Retina (tissue), 1 donor: Measurements from ENCODE around the gene CHN1.

Source experiments
- DNase-seq: peaks from one replicate; pipeline ENCODE4 v3.0.0-alpha.2; 2016

The CHN1 gene

DNA sequence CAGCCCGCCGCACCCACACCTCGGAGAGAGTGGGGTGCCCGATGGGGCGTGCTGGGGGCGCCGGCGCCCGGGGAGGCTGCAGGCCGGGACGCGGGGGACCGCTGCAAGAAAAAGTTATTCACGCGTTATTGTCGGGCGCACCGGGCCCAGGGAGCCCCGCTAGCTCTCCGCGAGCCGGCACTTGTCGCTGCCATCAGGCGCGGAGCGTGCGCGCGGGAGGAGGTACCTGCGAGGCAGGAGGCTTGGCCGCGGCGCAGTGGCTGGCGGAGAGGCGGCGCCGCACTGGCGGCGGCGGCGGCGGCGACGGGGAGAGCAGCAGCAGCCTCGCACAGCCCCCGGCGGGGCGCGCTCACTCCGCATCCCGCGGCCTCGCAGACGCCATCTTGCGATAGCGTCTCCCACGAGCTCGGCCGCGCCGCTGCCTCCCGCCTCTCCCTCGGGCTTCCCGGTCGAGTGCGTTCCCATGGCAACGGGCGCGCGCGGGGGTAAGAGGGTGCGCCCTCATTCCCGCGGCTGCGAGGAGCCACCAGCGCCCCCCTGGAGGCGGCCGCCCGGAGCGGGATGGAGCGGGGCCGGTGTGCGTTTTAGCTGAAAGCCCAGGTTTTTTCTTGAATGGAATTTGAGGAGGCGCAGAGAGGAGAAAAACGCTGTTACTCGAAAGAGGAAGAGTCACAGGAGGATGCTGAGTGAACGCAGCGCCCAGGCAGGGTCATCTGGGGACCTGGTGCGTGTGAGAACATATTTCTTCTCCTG lies at the start of gene CHN1:
TSS of gene CHN1 (minus strand) at position 402 of the 753 bp plus-strand sequence. CDS start 469 bp downstream, outside the sequence.
- peak; percentile 95 for DNase-seq

GRCh38 chr2:175054340-175054739 lies 49.2 kb upstream of the CHN1 start:
- DNase-seq, result no peak

GRCh38 chr2:175049661-175050060 lies 44.5 kb upstream of the CHN1 start:
- DNase-seq, result no peak

GRCh38 chr2:175048275-175048674 lies 43.1 kb upstream of the CHN1 start:
- no peak for DNase-seq

DNA sequence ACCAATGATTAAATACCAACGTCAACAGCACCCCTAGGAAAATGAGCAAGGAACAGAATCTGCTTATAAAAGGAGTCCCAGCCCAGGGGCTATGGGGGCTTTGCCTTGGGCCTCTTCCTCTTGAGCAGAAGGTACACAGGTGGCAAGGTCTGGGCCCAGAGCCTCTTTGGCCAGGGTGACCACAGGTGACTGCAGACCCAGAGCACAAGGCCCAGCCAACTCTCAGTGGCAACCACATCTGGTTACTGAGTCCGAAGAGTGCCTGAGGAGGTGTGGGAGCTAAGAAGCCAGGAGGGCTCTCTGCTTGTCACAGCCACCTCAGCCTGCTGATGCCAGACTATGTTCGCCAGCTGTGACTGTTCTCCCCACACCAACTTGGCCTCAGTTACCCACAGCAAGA lies 34.3 kb upstream of the CHN1 start:
- no peak for DNase-seq

DNA sequence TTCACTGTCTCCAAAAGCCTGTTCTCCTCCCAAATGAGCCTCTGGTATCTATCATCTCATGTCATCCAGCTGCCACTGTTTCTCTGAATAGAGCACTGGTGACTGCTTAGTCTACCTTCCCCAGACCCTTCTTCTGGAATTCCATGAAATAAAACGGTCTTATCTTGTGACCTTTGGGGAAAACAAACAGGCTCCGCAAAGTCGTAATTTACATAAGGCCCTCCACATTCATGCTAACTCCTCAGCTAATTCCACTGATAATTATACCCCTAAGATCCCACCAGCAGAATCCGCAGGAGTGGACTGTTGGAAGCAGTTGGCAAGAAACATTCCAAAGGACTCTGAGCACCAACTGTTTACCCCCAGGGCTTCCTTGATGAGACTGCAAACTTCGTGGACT lies 33.9 kb upstream of the CHN1 start:
- DNase-seq, result no peak

DNA sequence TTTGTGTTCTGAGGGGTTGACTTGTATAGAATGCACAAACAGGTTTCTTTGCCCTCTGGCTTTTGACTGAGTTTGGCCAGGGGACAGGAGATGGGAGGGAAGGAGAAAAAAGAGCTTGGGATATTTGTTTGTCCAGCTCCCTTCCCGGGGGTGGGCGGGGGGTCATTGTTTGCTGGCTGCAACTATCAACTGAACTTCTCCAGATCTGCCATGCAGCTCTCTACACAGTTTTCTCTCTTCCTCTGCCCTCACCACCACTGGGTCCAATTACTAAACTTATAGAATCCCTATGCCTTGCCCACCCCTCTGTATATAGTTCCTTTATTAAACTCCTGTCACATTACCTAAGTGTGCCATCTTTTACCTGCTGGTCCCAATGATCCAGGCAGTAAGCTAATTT lies 32.8 kb upstream of the CHN1 start:
- DNase-seq, result no peak

- no peak for DNase-seq
These were observed 31.4 kb upstream of the CHN1 start for GRCh38 chr2:175036582-175037018.

DNA sequence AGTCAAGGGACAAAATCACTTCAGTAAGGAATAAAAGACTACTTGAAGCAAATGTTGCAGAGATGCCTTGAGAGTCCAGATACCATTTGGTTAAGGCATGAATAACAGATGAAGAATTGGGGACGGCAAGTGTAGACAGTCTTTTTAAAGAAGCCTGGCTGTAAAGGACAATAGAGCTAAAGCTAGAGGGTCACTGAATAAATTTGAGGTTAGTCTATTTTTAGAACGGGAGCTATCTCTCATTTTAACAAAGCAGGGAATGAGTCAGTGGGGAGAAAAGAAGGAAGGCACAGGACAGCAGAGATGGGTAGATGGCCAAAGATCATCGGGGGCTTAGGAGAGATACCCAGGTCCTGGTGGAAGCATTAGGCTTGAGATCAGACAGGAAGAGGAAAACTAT lies 30.6 kb upstream of the CHN1 start:
- DNase-seq, result no peak

DNA sequence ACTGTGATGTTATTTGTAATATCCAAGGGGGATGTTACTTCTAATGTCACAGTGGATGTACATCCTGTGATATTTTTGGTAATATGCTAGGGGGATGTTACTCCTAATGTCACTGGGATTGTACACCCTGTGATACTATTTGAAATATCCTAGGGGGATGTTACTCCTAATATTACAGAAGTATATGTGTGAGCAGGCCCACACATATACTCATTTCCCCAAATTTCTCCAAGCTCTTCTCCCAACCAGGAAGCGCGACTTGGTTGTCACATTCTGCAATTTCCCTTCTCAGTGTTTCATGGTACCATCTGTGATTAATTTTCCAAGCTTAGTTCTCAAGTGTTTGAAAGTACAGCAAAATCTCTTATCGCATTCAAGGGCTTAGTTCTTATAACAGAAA lies 29.5 kb upstream of the CHN1 start:
- DNase-seq, result no peak

- peak; percentile 30 for DNase-seq
These were observed 25.4 kb upstream of the CHN1 start for GRCh38 chr2:175030380-175031271.

DNA sequence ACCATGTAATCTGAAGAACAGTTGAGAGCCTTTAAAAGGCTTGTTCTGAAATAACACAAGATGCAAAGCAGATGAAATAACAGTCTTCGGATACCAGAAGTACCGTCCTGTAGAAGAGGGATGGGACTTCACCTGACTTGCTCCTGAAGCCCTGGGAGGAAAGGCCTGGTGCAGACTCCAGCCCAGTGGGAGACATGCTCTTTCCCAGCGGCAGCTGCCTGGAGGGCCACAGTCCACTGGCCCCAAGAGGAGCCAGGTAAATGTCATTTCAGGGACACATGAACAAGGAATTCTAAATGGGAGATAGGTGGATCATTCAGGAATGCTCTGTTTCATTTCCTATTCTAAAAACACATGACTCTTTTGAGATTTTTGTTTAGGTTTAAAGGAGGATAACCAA lies 22.6 kb upstream of the CHN1 start:
- DNase-seq, result no peak

GRCh38 chr2:175026385-175026784 lies 21.2 kb upstream of the CHN1 start:
- no peak for DNase-seq

DNA sequence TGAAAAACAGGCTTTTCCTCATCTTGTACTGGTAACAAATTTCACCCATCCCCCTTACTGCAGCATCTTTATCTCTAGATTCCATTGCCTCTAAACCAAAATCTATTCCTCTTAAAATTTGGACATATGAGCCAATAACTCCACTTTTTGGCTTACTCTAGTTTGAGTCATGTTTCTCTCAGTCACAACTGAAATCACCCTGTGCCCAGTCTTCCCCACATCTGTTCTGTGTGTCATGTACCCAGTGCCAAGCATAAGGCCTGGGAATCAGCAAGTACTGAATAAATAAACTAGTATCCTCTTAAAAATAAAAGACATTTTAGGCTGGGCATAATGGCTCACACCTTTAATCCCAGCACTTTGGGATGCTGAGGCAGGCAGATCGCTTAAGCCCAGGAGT lies 20.8 kb upstream of the CHN1 start:
- DNase-seq, result no peak

DNA sequence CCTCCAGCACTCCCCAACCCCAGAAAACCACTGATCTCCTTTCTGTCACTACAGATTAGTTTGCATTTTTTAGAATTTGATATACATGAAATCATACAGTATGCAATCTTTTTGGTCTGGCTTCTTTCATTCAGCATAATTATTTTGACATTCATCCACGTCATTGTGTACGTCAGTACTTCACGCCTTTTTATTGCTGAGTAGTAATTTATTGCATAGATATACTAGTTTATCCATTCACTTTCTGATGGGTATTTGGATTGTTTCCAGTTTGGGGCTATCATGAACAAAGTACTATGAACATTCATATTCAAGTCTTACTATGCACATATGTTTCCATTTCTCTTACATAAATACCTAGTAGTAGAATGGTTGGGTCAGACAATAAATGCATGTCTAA lies 20.1 kb upstream of the CHN1 start:
- DNase-seq, result no peak

DNA sequence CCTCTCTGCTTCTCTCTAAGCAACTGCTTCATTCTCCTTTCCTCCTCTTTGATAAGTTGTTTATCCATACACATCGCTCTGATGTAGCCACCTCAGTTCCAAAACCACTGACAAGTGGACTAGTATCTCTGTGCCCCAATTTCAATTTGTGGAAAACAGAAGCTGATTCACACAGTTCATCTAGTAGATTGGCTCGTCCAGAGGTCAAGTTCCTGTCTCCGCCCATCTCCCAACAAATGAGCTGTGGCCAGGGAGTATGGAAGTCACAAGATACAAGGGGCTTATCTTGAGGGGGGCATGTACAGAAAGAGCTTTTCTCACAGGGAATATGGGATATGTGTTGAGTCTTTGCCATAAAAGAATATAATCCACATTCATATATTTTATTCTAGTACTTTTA lies 17.7 kb upstream of the CHN1 start:
- DNase-seq, result no peak

DNA sequence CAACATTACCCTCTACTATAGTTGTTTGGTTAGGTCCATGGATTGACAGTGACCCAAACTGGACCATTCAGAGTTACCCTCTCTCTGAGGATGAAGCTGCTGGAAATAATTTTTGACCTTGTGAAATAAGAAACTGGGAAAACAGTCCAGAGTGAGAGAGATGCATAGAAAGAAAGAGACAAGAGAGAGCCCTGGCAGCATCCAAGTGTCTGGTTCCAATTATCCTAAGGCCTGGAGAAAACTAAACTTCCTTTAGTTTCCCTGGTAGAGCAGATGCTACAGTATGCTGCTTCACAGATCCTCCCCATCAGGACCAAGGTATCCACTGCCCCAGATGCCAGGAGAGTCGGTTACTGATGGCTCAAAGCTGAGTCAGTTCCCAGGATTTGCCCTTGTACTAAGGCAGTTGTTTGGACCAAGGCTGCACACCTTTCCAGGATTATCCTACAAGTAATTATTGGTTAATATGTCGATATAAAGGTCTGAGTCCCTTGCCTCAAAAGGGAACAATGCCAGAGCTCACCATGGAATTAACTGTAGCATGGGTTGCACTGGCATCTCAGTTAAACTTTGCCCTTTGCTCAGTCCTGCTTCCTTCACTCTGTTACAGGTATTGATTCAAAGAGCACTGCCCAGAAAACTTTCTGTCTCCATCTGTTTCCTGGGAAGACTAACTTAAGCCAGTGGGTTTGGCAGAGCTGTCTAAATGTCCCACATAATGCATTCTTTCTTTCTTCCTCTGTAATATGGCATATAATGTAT lies 14.6 kb upstream of the CHN1 start:
- no peak for DNase-seq

DNA sequence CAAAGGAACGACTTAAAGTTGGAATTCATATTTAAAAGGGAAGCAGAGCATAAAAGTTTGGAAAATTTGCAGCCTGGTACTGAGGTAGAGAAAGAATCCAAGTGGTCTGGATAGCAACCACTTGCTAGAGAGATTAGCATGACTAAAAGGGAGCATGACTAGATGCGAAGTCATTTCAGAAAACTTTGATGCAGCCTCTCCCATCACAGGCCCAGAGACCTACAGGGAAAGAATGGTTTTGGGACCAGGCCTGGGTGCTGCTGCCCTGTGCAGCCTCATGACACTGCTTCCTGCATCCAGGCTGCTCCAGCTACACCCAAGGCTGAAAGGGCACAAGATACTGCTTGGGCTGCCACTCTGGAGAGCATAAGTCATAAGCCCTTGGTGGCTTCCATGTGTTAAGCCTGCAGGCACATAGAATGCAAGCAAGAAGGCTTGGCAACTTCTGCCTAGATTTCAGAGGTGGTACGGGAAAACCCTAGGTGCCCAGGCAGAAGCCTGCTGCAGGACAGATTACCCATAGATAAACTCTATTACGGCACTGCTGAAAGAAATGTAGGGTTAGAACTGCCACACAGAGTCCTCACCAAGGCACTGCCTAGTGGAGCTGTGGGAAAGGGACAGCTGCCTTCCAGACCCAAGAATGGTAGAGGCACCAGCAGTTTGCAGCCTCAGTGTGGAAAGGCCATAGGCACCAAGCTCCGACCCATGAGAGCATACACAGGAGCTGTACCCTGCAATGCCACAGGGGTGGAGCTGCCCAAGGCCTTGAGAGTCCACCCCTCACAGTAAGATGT lies 12.6 kb upstream of the CHN1 start:
- no peak for DNase-seq

DNA sequence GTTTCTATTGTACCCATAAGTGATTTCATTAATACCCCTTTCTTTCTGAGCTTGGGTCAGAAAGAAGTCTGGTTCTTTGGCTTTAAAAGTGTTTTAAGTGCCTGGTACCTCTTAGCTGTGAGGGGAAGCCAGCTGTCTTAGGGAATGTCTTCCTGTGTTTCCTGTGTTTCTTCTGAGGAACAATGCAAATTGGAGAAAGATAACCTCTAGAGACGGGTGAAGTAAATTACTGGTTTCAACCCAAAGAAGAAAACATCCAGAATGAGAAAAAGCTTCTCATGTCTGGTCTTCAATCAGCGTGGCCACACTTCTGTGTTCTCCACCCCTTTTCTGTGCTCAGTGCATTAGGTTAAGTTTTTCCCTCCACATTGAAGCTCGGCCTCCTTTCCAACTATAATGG lies 10.2 kb upstream of the CHN1 start:
- DNase-seq, result no peak

DNA sequence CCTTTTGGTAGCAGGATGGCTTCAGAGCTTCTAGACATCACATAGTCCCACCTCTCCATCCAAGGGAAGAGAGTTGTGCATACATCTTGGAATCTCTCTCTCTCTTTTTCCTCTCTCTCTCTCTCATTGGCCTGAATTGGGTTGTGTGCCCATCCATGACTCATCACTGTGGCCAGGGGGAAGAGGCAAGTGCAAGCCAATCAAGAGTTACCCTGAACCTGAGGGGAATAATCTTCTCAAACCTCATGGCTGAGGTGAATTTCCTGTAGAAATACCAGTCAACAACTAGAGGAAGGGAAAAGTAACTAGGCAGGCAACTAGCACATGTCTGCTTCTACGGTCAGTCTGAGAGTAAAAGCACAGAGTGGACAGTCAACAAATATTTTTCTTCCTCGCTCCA lies 7.3 kb upstream of the CHN1 start:
- no peak for DNase-seq

DNA sequence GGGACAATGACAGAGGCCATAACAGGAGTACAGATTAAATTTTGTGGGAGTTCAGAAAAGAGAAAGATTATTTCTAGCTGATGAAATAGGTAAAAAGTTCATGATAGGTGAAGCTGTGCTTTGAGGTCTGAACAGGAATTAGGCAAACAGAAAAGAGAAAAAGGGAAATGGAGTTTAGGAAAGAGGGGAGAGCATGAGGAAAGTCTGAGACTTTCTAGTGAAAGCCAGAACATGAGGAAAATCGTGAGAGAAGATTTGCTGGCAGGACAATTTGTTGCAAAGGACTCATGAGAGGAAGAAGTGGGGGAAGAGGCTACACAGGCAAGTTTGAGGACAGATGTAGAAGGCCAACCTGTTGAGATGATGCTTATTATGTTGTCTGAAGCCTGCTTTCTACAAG lies 6.3 kb upstream of the CHN1 start:
- DNase-seq, result no peak

- no peak for DNase-seq
These were observed 5.7 kb upstream of the CHN1 start for GRCh38 chr2:175010848-175011254.
